ENCODE measurements around the gene TRIM63. TPM values are rescaled to one million over a fixed set of nuclear protein-coding genes. Genes with fewer than 3 reads are reported as not detected.

The TRIM63 gene
- total and polyA plus RNA-seq, 2 of the 13 experiments (the other 11 are each of a cell fraction or from before 2014, with no cell fraction given), result not detected

- TF ChIP-seq AKNA (CRISPR knock-in tag; IDR thresholded peaks at IDR 0.05; ENCODE audit: borderline replicate concordance) (no peak), KMT2B (CRISPR knock-in tag; IDR thresholded peaks at IDR 0.05) (0 out of 2 replicates have a peak, but pooled peaks have one; percentile 2), NR3C1 (CRISPR knock-in tag; IDR thresholded peaks at IDR 0.05) (0 out of 2 replicates have a peak, but pooled peaks have one; percentile 40), GATAD1 (CRISPR knock-in tag; IDR thresholded peaks at IDR 0.05) (peak; percentile 83), ZNF530 (CRISPR knock-in tag; IDR thresholded peaks at IDR 0.05; ENCODE audit: low read depth) (no peak), ZNF83 (CRISPR knock-in tag; IDR thresholded peaks at IDR 0.05; ENCODE audit: borderline replicate concordance) (no peak), ZNF256 (CRISPR knock-in tag; conservative IDR thresholded peaks at IDR 0.05) (no peak), ZSCAN21 (CRISPR knock-in tag; IDR thresholded peaks at IDR 0.05; ENCODE audit: borderline replicate concordance) (no peak), CCAR2 (optimal IDR thresholded peaks at IDR 0.05; ENCODE audit: low read depth, low read length) (no peak), ZNF546 (CRISPR knock-in tag; conservative IDR thresholded peaks at IDR 0.05) (peak; percentile 49; the same call in 1 of the 2 replicates), ZBTB43 (CRISPR knock-in tag; conservative IDR thresholded peaks at IDR 0.05) (0 out of 2 replicates have a peak, but pooled peaks have one; percentile 10), CENPT (CRISPR knock-in tag; IDR thresholded peaks at IDR 0.05; ENCODE audit: low read depth) (no peak), ERF (CRISPR knock-in tag; IDR thresholded peaks at IDR 0.05) (peak; percentile 15; the same call in 1 of the 2 replicates), ZNF180 (CRISPR knock-in tag; IDR thresholded peaks at IDR 0.05; ENCODE audit: borderline replicate concordance, low read depth) (no peak), ZNF7 (CRISPR knock-in tag; IDR thresholded peaks at IDR 0.05) (no peak)
- TF ChIP-seq, protein P1, sequence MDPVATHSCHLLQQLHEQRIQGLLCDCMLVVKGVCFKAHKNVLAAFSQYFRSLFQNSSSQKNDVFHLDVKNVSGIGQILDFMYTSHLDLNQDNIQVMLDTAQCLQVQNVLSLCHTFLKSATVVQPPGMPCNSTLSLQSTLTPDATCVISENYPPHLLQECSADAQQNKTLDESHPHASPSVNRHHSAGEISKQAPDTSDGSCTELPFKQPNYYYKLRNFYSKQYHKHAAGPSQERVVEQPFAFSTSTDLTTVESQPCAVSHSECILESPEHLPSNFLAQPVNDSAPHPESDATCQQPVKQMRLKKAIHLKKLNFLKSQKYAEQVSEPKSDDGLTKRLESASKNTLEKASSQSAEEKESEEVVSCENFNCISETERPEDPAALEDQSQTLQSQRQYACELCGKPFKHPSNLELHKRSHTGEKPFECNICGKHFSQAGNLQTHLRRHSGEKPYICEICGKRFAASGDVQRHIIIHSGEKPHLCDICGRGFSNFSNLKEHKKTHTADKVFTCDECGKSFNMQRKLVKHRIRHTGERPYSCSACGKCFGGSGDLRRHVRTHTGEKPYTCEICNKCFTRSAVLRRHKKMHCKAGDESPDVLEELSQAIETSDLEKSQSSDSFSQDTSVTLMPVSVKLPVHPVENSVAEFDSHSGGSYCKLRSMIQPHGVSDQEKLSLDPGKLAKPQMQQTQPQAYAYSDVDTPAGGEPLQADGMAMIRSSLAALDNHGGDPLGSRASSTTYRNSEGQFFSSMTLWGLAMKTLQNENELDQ (CRISPR knock-in tag; IDR thresholded peaks at IDR 0.05; ENCODE audit: borderline replicate concordance), result no peak
- TF ChIP-seq, protein P2, sequence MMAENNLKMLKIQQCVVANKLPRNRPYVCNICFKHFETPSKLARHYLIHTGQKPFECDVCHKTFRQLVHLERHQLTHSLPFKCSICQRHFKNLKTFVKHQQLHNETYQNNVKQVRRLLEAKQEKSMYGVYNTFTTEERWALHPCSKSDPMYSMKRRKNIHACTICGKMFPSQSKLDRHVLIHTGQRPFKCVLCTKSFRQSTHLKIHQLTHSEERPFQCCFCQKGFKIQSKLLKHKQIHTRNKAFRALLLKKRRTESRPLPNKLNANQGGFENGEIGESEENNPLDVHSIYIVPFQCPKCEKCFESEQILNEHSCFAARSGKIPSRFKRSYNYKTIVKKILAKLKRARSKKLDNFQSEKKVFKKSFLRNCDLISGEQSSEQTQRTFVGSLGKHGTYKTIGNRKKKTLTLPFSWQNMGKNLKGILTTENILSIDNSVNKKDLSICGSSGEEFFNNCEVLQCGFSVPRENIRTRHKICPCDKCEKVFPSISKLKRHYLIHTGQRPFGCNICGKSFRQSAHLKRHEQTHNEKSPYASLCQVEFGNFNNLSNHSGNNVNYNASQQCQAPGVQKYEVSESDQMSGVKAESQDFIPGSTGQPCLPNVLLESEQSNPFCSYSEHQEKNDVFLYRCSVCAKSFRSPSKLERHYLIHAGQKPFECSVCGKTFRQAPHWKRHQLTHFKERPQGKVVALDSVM (CRISPR knock-in tag; IDR thresholded peaks at IDR 0.05), result peak; percentile 99
Observed at GRCh38 chr1:26035203-26035958, 32.0 kb downstream of the TRIM63 start (continued).
